ENCODE results near the gene HOXC11. TPM values are rescaled to one million over a fixed set of nuclear protein-coding genes. Genes with fewer than 3 reads are reported as not detected.

HOXC11 gene
- total RNA-seq, 1 donor from 2014 or later: 1.7 TPM

DNA sequence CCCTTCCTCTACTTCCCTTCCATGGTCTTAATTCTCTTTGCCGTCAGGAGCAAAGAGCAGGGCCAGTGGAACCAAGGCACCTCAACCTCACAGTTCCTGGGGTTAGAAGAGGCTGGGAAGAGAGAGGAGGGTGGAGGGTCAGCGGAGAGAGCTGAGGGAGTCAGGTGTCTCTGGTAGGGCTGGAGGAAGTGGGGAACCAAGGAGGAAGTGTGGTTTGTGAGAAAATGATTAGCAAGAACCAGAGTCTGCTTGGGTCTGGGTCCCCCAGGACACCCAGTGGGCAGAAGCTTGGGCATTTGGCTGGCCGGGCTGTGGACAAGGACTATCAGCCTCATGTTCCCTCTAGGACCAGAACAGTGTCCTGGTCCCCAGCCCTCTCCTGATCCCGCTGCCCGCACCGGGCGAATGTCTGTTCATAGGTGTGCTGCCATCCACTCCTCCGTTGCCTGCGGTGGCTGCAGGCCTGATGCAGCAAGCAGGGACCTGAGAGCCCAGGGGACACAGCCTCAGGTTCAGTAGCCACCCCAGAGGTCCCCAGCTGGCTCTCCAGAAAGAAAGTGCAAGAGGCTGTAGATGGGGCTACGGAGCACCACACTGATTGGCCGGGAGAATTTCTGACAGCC lies 15.9 kb upstream of the HOXC11 start:
- DNase-seq (ENCODE audit: low spot score): no peak

DNA sequence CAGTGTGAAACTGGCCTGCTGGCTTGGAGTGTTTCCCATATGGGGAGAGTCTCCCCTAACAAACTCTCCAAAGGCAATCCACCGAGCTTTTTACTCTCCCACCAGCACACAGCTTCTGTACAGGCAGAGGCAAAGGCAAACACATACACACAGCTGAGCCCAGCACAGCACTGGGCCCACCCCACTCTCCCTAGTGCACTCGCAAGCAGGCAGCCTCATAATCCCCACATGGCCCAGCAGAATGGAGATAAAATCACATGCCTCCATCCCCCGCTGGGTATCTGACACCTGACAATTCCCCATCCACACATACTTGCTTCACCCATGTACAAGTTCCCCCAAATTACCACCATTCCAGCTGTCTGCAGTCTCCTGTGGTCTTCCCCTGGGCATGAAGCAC lies 14.8 kb upstream of the HOXC11 start:
- DNase-seq (ENCODE audit: low spot score): no peak

DNA sequence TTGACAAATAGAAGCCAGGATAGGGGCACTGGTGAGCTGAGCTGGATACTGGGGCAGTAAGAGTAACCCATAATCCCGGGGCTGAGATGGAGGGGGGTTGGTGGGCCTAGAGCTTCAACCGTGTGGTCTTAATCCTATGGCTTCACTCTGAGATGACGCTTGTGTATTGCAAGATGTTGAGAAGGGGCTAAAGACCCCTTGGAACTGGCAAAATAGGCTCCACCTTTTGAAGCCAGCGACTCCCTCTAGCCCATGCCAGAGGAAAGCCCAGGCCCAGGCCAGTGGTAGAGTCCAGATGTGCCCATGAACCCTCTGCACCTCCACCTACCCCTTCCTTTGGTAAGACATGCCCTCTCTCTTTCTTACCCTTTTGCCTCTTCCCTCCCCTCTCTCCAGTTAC lies 13.6 kb upstream of the HOXC11 start:
- no peak for DNase-seq (ENCODE audit: low spot score)

DNA sequence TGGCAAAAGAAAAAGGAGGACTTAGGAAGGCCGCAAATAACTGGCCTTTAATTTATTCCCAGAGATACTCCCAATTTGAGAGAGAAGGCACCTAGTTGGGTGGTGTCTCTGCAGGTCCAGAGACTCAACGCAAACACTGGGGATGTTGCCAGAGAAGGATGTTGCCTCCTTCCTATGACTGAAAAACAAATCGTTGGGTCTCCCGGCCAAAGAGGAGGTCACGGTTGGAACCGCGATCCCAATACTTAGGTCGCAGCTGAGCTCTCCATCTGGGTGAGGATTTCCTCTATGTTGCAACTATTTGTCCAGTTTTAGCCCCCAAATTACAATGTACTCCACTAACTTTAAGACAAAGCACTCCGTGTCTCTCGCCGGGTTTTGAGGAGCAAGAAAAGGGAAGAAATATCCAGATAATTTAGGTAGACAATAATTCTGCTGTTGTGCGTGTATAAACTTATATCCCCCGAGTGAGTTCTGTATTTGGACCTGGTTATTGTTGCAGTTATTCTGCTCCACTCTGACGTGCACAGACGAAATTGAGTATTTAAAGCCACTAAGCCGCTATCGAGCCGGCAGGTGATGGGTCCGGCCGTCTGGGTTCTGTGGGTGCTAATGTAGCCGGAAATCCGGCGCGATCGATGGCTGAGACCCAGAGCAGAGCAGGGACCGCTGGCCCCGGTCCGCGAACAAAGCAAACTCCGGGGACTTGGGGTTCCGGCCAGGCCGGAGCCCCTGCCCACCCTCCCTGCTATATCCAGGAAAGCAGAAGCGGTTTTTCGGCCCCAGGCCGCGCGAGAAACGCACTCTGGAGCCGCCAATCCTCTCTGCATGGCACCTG lies 12.5 kb upstream of the HOXC11 start:
- DNase-seq (ENCODE audit: low spot score): no peak

DNA sequence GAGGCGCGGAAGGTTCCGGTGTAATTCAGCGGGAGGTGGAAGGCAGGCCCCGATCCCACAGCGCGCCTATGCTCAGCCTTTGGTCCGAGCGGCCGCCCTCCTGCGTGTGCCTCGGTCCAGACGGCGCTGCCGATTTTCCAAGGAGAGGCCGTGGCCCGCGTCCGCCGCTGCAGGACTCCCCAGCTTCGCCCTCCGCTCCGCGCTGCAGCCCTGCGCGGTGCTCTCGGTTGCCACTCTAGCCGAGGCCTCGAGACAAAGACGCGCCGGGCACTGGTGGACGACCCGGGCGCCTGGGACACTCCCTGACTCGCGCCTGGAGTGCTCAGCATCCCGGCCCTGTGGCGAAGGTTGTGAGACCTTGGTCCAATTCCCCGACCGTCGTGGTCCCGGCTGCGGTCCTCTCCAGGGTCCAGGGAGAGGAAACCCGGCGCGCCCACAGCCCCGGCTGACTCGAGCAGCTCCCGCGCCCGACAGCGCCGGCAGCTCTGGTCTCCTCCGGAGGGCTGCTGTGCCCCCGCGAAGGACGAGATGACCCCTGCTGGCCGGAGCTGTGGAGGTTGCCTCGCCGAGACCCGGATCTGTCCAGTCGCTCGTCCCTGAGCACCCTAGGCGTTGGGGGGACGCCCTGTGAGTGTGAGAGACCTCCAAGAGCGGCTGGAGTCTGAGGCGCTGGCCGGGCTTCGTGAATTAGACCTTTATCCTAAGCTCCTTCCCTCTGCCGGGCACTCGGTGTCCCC lies 11.7 kb upstream of the HOXC11 start:
- no peak for DNase-seq (ENCODE audit: low spot score)

DNA sequence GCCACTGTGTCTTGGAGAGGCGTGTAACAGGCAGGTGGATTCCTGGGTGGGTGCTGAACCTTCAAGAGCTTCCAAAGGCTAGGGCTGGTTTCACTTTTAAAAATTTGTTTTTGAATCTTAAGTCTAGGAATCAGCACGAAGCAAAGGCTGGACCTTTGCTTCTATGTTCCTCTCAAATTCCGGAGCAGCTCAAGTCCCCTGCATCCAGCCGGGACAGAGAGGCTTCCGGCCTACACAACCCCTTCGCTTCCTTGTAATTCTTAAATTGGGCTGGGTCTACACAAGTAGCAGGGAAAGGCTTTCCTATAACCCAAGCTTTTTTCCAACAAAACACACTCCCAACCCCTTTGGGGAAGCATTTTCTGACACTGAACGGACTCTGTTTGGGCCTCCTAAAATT lies 9.9 kb upstream of the HOXC11 start:
- no peak for DNase-seq (ENCODE audit: low spot score)

DNA sequence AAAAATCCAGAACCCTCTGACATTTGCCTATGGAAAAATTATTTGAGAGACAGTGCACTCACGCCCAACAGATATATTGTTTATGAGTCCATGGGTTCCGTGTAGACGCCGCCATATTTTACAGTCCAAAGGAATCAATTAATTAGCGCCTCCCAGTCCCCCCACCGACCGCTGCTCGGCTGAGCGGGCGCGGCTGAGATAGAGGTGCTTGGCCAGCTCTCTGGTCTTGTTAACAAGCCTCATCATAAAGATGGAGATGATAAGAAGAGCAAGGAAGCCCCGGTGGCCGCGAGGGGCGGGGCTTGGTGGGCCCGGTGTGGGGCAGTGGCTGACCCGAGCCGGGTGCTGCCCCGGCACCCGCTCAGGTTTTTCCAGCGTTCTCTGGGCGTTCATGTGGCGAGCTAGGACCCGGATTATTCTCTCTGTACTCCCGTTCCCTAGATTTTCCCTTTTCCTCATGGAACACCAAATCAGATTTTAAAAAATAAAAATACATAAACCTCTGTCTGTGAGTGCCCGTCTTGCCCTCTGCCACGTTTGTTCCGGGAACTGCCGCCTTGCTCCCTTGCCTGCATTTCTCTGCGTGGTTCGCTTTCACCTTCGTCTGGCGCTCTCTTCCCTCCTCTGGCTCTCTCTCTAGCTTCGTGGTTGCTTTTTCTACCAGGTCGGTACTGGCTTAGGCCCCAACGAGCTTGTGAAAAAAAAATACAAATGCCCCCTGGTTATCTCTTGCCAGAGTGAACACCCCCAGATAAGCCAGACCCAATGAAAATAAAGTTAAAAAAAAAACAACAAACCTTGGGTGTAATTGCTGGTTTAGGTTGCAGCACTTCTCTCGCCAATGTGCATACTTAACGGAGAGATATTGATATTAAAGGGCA lies 9.3 kb upstream of the HOXC11 start:
- DNase-seq (ENCODE audit: low spot score): no peak

DNA sequence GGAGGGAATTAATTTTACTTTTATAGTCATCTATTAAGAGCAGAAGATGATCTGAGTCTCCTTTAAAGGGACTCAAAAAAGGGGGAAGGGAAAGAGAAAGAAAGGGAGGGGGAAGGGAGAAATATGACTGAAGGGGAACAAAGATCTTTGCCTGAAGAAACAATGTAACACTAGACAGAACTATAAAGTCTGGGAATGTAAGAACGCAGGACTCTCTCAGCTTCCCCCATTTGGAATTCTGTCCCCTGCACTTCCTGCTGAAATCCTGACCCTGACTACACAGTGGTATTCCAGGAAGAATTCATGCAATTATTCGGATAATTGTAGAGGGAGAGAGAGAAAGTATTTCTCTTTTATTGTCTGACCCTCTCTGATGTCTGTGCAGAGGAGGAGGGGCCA lies 8.6 kb upstream of the HOXC11 start:
- no peak for DNase-seq (ENCODE audit: low spot score)

DNA sequence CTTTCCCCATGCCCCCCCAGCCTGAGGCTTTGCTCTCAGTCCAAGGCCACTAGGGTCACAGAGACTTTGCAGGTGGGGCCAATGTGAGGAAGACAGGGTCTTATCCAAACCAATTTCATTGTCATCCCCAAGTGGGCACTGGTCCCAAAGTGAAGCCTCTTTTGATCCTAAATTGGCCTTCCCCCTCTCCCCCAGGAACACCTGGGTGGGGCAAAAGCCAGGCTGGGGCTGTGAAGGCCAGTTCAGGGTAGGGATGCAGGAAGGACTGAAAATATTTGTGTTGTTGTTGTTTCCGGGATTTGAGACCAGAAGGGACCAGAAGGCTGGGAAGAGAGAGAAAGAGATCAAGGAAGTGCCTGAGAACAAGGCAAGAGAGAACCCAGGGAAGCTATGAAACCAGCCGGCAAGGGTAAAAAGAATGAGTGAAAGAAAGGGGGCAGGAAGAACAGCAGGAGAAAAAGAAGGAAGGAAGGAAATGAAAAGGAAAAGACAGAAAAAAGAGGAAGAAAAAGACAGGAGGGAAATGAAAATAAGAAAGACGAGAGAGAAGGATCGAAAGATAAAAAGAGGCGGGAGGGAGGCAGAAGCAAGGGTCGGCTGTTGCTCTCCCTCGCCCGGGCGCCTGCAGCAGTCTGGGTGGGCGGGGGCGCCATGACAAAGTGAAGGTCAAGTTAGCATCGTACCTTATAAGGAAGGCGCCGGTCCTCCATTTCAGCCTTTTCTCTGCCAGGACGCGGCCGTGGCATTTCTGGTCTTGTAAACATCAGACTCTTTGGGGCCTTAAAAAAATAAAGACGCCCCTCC lies 7.4 kb upstream of the HOXC11 start:
- peak; percentile 88 for DNase-seq (ENCODE audit: low spot score)

DNA sequence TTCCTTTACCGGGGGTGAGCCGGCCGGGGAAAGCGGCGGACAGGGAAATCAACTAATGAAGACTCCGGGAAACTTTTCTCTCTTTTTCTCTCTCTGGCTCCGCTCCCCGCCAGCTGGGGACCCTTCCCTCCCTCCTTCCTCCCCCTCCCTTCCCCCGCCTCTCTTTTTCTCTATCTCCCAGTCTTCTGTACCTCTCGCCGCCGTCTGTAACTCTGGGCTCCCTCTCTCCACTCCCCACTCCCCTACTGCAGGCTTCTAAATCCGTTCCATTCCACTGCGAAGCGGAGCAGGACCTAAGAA lies 6.9 kb upstream of the HOXC11 start:
- DNase-seq (ENCODE audit: low spot score): no peak

DNA sequence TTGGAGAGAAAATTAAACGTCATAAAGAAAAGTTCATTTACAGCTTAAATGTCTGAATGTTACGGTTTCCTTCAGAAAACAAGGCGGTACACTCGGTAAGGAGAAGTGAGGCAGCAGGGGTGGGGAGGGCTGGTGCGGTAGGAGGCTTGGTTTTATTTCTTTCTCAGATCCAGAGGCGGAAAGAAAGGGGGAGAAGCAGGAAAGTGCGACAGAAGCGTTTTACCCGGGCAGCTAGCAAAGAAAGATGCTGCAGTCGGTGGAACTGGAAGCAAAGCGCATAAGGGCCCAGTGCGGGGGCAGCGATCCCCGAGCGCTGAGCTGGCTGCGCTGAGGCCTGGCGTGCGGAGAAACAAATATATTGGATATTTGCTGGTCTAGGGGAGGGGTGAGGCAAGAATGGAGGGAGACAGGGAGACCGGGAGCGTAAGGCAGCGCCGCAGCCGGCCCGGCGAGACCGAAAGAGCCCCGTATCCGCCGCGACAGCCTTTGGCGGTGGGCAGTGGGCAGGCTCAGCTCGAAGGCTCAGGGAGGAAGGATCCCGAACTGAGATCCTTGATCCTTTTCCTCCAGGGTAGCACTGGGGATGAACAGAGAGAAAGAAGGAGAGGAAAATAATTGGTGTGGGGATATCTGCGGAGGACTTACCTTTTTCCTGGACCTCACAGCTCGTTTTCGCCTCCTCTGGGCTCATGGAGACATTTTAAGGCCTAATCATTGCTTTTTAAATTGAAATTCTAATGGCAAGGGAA lies 6.4 kb upstream of the HOXC11 start:
- DNase-seq (ENCODE audit: low spot score): no peak

DNA sequence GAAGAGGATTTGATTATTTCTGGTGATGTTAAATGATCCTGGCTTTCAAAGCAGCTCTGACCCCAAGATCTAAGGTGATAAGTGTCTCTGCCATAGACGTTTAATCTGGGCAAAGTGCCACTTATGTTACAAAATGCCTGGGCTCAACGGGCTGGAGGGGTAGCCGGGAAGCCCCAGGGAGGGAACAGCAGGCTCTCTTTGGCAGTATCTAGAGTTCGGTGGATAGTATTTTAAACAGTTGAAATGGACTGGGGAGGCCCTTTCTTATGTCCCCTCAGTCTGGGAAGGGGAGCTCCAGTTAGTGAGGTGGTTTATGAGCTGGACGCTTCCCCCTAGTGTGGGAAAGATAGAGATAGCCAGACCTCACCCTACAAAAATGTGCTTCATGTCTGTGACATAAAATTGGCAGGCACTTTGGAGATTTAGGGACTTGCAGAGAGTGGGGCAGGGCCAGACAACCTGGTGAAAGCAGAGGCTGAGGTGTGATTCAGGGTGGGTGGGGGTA lies 5.5 kb upstream of the HOXC11 start:
- no peak for DNase-seq (ENCODE audit: low spot score)

DNA sequence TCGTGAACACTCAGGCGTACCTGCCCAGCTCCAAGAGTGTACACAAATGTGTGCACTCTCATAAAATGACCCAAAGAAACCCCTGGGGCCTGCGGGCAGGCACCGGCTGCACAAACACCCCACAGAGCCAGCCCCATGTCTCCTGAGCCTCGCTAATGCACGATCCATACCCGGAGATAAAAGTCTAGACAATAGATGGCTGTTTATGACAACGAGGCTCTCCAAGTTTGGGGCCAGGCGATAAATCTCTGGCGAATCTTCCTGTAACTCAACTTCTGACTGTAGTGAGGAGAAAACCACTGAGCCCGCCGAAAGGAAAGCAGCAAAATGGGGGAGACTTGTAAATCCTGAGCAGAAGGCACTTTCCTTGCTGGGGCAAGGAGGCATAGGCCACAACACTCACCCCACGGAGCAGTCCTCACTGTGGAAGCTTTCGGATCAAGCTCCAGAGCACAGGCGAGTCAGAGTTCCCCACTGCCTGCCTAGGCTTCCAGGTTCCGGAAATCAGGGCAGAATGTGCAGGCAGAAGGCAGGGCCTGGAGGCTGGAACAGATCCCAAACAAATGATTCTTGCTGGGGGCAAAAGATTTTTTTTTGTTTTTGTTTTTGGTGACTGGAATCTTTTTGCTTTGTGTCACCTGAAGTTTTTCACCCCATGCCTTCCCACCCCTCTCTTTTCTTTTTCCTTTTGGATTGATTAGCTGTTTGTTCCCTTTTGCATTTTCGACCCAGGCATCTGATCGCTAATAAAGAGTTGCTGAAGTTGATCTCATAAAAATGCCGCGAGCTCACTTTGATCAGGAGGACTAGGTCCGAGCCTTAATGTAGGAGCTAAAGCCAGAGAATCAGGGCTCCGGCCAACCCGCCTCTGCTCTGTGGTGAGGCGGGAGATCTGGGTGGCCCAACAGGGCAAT lies 4.5 kb upstream of the HOXC11 start:
- no peak for DNase-seq (ENCODE audit: low spot score)

DNA sequence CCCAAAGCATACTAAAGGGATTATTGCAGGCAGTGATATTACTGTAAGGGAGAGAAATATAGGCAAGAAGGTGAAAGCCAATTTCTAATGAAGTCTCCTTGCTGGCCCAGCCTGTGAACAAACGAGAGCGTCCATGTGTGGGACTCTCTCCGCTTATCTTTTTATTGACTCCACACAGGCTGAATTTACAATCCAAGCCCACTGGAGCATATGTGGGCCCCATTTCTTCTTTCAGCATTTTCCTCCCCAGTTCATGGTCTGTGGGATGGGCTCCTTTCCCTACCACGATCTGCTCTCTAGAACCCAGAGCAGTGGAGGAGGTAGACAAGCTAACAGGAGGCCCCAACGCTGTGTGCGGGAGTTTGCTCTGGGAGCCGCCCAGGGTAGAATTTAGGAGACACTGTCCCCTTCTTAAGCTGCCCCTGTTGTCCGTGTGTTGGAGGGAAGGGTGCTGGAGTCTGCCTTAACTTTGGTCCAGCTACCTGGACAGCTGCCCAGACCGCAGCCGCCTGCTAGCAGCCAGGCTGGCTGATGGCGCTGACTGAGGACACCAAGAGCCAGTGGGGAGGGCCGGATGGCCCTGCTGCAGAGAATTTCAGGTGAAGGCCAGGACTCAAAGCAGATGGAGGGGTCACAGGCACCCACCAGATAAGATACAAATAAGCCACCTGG lies 3.2 kb upstream of the HOXC11 start:
- no peak for DNase-seq (ENCODE audit: low spot score)

DNA sequence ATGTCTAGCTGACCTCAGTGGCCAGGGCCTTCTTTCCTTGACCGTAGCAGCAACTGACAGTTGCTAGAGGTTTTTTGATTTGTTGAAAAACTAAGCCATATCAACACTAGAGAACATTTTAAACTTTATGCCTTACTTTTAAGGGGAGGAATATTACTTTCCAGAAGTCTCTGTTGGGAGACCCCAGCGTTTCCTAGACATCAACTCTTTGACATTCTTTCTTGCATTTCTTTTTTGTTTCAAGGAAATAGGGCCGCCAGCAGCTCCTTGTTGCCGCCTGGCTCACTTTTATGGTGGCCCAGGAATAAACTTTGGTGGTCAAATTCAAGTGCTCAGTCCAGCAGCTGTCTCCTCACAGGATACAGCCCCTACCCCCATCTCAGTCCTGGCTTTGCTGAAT lies 2.5 kb upstream of the HOXC11 start:
- DNase-seq (ENCODE audit: low spot score): no peak

DNA sequence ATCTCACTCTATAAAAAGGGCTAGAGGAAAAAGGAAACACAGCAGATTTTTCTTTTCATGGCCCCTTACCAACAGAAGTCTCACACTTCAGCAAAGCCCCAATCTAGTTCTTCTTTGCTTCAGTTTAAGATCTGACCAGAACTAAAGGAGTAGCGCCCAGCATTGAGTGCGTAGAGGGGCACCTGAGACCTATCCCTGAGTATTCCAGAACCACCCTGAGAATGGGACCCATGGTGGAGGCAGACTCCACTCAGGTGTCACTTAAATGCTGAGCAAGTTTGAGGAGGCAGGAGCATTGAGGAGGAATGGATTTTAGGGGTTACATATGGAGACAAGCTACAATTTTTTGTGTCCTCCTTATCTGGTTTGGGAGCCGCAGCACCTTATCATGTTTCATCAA lies 1.8 kb upstream of the HOXC11 start:
- DNase-seq (ENCODE audit: low spot score): no peak

DNA sequence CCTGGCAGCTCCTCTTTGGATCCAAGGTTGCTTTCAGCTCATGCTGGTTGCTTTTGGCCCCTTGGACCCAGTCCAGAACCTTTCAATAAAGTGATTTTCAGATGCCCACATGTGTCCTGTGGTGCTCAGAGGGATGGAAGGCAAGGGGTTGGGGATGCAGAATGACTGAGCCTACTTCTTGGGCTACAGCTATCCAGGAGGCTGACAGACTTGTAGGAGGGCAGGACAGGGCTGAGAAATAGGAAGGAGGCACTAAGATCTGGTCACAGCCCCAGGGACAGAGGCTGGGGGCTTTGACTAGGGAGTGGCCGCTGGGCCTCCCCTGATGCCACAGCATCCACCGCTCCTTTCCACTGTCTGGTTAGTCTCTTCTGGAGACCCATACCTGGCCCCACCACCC lies 1.2 kb upstream of the HOXC11 start:
- DNase-seq (ENCODE audit: low spot score): no peak

DNA sequence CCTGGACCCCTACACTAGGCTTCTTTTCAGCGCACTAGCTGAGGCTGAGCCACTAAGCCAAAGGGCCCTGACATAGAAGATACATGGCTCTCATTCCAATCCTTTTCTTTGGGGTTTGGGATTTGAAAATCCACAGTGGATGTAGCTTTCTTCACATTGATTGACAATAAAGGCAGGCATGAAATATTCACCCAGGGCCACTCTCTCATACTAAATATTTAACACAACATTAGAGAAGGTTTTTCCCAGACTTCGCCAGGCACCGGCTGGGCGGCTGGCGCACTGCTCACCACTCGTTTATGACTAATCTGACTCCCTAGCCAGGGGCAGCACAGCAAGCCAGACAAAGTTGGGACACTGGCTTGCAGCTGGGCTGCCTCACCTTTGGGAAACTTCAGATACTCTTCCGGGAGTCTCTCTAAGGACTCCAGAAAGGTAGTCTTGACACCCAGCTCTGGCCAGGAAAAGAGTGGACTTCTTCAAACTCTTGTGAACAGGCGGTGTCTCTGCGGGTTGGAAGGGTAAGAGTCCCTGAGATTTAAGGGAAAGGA lies 699 bp upstream of the HOXC11 start:
- DNase-seq (ENCODE audit: low spot score): no peak
